Parathyroid adenoma (tissue), 2 donors: Measurements from ENCODE around the gene PSMA7.

Source experiments
- H2AFZ ChIP-seq: fragments of 300-600 bp; sonication (generic); one replicate; pipeline ENCODE4 v1.7.0; 2017; ENCODE audit warnings: antibody characterized with exemption, mild to moderate bottlenecking
- H3K27ac ChIP-seq: fragments of 300-600 bp; sonication (generic); one replicate; pipeline ENCODE4 v1.7.0; 2017
- H3K27me3 ChIP-seq: fragments of 300-600 bp; sonication (generic); one replicate; pipeline ENCODE4 v1.7.0; 2017; ENCODE audit warnings: low read length; ENCODE audit not compliant: control insufficient read depth, insufficient read depth
- H3K36me3 ChIP-seq: fragments of 300-600 bp; sonication (generic); one replicate; pipeline ENCODE4 v1.7.0; 2017; ENCODE audit warnings: low read length; ENCODE audit not compliant: control insufficient read depth, insufficient read depth
- H3K4me1 ChIP-seq: fragments of 300-600 bp; sonication (generic); one replicate; pipeline ENCODE4 v1.7.0; 2017; ENCODE audit warnings: control low read depth
- H3K4me2 ChIP-seq: fragments of 300-600 bp; sonication (generic); one replicate; pipeline ENCODE4 v1.7.0; 2017; ENCODE audit warnings: low read length
- H3K4me3 ChIP-seq: fragments of 300-600 bp; sonication (generic); one replicate; pipeline ENCODE4 v1.7.0; 2017; ENCODE audit warnings: low read depth, low read length
- H3K79me2 ChIP-seq: fragments of 300-600 bp; sonication (generic); one replicate; pipeline ENCODE4 v1.7.0; 2017; ENCODE audit warnings: control low read depth
- H3K9ac ChIP-seq: fragments of 300-600 bp; sonication (generic); one replicate; pipeline ENCODE4 v1.7.0; 2017; ENCODE audit warnings: mild to moderate bottlenecking
- H3K9me3 ChIP-seq: fragments of 300-600 bp; sonication (generic); one replicate; pipeline ENCODE4 v1.7.0; 2017; ENCODE audit warnings: low read length; ENCODE audit not compliant: control insufficient read depth
- TF ChIP-seq, protein P1 (sequence below): fragments of 300-600 bp; sonication (generic); IDR thresholded peaks from one replicate; pipeline ENCODE4 v1.7.0; 2017; ENCODE audit warnings: antibody characterized with exemption, mild to moderate bottlenecking
- donor health status: primary hyperparathyroidism.

The PSMA7 gene

GRCh38 chr20:62143081-62143956, at the start of gene PSMA7, which contains the start of gene SS18L1:
Gene PSMA7 (minus strand): TSS chr20:62143394. CDS start chr20:62143303, 91 bp downstream.
Gene SS18L1 (plus strand): TSS chr20:62143769. CDS start chr20:62143821, 52 bp downstream.
- Histone ChIP-seq H3K9me3 (no peaks in the 10 kb centered on the region), H3K4me3 (peak within 1 kb of the TSS; percentile 72), H3K27ac (peak within 1 kb of the TSS; percentile 50), H3K36me3 (no peaks in the 10 kb centered on the region), H2AFZ (peak within 1 kb of the TSS; percentile 83), H3K79me2 (peaks cover 48% of the 10 kb centered on the region), H3K9ac (peak within 1 kb of the TSS; percentile 55), H3K27me3 (no peaks in the 10 kb centered on the region), H3K4me2 (peak within 1 kb of the TSS; percentile 71), H3K4me1 (peaks cover 14% of the 10 kb centered on the region)
- TF ChIP-seq, protein P1, sequence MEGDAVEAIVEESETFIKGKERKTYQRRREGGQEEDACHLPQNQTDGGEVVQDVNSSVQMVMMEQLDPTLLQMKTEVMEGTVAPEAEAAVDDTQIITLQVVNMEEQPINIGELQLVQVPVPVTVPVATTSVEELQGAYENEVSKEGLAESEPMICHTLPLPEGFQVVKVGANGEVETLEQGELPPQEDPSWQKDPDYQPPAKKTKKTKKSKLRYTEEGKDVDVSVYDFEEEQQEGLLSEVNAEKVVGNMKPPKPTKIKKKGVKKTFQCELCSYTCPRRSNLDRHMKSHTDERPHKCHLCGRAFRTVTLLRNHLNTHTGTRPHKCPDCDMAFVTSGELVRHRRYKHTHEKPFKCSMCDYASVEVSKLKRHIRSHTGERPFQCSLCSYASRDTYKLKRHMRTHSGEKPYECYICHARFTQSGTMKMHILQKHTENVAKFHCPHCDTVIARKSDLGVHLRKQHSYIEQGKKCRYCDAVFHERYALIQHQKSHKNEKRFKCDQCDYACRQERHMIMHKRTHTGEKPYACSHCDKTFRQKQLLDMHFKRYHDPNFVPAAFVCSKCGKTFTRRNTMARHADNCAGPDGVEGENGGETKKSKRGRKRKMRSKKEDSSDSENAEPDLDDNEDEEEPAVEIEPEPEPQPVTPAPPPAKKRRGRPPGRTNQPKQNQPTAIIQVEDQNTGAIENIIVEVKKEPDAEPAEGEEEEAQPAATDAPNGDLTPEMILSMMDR = no peak

DNA sequence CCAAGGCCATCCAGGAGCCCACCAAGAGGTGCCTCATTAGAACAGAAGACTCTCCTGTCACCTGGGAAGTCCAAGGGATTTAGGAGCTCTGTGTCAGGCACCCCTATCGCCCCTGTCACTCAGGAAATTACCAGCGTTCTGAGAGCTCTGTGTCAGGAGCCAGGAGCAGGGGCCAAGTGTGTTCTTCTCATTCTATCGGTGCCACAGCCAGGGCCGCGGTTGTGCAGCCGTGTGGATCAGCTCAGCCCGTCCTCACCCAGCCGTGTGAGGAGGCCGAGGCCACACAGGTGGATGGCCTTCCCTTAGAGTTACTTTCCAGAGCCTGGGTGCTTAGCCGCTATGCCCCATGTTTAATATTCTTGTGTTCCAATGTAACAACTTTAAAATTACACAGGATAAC, 49.4 kb upstream of the PSMA7 start:
- H3K4me3 ChIP-seq = no peak overlapping the region
- no peaks in the 10 kb centered on the region for H3K4me1 ChIP-seq
- no peaks in the 10 kb centered on the region for H3K9me3 ChIP-seq
- no peak overlapping the region for H3K27ac ChIP-seq
- TF ChIP-seq, protein P1 = no peak
- H3K4me2 ChIP-seq = no peak overlapping the region
- no peak overlapping the region for H2AFZ ChIP-seq
- H3K27me3 ChIP-seq = no peaks in the 10 kb centered on the region
- no peaks in the 10 kb centered on the region for H3K36me3 ChIP-seq
- H3K9ac ChIP-seq = no peak overlapping the region
- H3K79me2 ChIP-seq = peaks cover 22% of the 10 kb centered on the region

DNA sequence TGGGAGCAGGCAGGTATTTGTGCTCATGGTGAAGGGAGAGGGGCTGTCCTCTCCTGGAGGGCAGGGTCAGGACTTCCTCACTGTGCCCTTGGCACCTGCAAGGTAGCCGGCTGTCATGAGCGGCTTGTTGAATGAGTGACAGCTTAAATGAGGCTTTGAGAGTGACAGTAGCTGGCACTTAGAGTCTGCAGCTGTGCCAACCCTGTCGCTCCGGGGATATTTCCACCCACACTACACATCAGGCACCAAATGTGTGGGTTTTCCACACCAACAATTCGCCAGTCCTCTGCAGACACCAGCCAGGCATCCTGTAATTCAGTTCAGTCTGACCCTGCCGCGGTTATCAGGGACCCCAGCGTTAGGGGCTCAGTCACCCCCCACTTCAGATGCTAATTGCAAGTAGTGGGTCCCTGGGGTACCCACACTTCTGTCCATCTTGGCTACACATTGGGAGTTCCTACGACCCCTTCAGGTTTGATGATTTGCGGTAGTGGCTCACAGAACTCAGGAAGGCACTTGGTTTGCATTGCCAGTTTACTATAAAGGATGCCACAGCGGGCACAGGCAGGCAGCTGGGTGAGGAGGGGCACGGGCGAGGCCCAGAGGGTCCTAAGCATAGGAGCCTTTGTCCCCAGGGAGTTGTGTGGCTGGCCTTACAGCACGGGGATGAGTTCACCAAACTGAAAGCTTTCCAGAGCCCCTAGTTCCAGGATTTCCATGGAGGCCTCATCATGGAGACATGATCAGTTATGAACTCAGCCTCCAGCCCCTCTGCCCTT, 48.8 kb upstream of the PSMA7 start:
- Histone ChIP-seq H3K9ac (no peak overlapping the region), H3K27ac (no peak overlapping the region), H3K4me1 (no peaks in the 10 kb centered on the region), H3K9me3 (no peaks in the 10 kb centered on the region), H3K4me3 (no peak overlapping the region), H3K4me2 (no peak overlapping the region), H3K79me2 (peaks cover 24% of the 10 kb centered on the region), H3K27me3 (no peaks in the 10 kb centered on the region), H3K36me3 (no peaks in the 10 kb centered on the region), H2AFZ (no peak overlapping the region)
- TF ChIP-seq, protein P1 = no peak

DNA sequence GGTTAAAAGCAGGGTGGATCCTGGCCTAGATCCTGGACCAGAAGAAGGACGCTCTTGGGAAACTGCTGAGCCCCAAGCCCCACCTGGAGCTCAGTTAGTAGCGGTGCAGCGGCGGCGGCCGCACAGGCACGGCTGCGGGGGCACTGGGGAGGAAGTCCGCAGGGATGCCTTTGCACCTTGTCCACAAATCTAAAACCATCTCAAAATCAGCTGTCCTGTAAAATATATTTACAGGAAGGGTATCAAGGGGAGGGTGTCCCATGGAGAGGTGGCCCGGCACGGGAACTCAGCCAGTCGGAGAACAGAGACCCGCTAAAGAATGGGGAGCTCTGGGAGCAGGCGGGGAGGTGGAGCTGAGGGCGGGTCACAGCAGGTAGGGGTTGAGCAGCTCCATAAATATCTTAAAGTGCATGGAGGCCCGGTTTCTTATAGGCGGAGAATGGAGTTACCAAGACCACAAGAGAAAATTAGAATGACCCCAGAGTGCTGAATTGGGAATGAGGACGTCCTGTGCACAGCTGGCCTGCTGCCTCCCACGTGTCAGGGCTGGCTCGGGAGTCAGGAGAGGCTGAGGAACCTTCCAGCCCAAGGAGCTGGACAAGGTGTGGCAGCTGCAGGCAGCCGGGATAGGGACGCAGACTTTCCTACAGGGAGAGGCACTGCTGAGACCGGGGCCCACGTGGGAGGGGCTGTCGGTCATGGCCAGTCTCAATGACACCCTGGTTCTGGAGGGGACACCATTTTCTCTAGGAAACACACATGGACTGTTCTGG, 47.6 kb upstream of the PSMA7 start:
- no peak overlapping the region for H3K9ac ChIP-seq
- no peaks in the 10 kb centered on the region for H3K36me3 ChIP-seq
- no peak overlapping the region for H3K4me3 ChIP-seq
- no peak overlapping the region for H2AFZ ChIP-seq
- H3K27ac ChIP-seq = no peak overlapping the region
- H3K9me3 ChIP-seq = no peaks in the 10 kb centered on the region
- H3K4me2 ChIP-seq = no peak overlapping the region
- TF ChIP-seq, protein P1 = no peak
- no peaks in the 10 kb centered on the region for H3K27me3 ChIP-seq
- H3K4me1 ChIP-seq = no peaks in the 10 kb centered on the region
- peaks cover 29% of the 10 kb centered on the region for H3K79me2 ChIP-seq
